ENCODE results near the gene ACP3.

GRCh38 chr3:132347811-132348210 is 30.6 kb downstream of the ACP3 start:
- TF ChIP-seq CTCF (IDR thresholded peaks at IDR 0.05) (no peak), POLR2A (IDR thresholded peaks at IDR 0.05) (no peak)
